ENCODE results near the gene RELL1.

DNA sequence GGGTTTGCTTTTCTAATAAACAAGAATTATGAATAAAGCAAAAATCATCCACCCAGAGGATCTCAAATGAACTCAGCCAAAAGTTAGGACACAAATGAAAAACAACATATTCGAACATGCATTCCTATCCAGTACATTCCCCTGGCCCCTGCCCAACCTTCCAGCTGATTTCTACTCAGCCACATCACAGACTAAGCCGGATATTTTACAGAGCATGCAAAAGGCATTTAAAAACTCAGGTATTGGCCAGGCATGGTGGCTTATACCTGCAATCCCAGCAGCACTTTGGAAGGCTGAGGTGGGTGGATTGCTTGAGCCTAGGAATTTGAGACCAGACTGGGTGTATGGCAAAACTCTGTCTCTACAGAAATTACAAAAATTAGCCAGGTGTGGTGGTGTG lies 54.6 kb downstream of the RELL1 start:
- TF ChIP-seq, protein P1, sequence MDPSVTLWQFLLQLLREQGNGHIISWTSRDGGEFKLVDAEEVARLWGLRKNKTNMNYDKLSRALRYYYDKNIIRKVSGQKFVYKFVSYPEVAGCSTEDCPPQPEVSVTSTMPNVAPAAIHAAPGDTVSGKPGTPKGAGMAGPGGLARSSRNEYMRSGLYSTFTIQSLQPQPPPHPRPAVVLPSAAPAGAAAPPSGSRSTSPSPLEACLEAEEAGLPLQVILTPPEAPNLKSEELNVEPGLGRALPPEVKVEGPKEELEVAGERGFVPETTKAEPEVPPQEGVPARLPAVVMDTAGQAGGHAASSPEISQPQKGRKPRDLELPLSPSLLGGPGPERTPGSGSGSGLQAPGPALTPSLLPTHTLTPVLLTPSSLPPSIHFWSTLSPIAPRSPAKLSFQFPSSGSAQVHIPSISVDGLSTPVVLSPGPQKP (IDR thresholded peaks at IDR 0.05; ENCODE audit: low read depth, low read length): no peak
- TF ChIP-seq SMC3 (IDR thresholded peaks at IDR 0.05; ENCODE audit: borderline replicate concordance, low read length) (no peak), MYB (IDR thresholded peaks at IDR 0.05; ENCODE audit: borderline replicate concordance, low read depth, low read length) (no peak), NFYB (IDR thresholded peaks at IDR 0.05; ENCODE audit: insufficient read depth, low read depth, low read length) (no peak), SIN3A (IDR thresholded peaks at IDR 0.05; ENCODE audit: low read depth, low read length) (no peak), RAD21 (IDR thresholded peaks at IDR 0.05; ENCODE audit: insufficient read depth, low read depth, low read length) (no peak), BMI1 (IDR thresholded peaks at IDR 0.05; ENCODE audit: borderline replicate concordance) (no peak), SP1 (IDR thresholded peaks at IDR 0.05; ENCODE audit: low read depth, low read length) (no peak), FOXM1 (IDR thresholded peaks at IDR 0.05; ENCODE audit: low read depth, low read length) (no peak), POLR2AphosphoS5 (IDR thresholded peaks at IDR 0.05; ENCODE audit: low read length) (no peak), MEF2A (IDR thresholded peaks at IDR 0.05; ENCODE audit: insufficient read depth, low read depth, low read length) (no peak)
- TF ChIP-seq, protein P2, sequence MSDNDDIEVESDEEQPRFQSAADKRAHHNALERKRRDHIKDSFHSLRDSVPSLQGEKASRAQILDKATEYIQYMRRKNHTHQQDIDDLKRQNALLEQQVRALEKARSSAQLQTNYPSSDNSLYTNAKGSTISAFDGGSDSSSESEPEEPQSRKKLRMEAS (IDR thresholded peaks at IDR 0.05; ENCODE audit: low read depth, low read length): no peak
- TF ChIP-seq, protein P3, sequence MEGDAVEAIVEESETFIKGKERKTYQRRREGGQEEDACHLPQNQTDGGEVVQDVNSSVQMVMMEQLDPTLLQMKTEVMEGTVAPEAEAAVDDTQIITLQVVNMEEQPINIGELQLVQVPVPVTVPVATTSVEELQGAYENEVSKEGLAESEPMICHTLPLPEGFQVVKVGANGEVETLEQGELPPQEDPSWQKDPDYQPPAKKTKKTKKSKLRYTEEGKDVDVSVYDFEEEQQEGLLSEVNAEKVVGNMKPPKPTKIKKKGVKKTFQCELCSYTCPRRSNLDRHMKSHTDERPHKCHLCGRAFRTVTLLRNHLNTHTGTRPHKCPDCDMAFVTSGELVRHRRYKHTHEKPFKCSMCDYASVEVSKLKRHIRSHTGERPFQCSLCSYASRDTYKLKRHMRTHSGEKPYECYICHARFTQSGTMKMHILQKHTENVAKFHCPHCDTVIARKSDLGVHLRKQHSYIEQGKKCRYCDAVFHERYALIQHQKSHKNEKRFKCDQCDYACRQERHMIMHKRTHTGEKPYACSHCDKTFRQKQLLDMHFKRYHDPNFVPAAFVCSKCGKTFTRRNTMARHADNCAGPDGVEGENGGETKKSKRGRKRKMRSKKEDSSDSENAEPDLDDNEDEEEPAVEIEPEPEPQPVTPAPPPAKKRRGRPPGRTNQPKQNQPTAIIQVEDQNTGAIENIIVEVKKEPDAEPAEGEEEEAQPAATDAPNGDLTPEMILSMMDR (IDR thresholded peaks at IDR 0.05 in 2 of 3, conservative IDR thresholded peaks at IDR 0.05 in 1 of 3; ENCODE audit: control insufficient read depth in 2 of 3, extremely low read depth in 1 of 3, insufficient read depth in 1 of 3, low read depth in 3 of 3, low read length in 3 of 3): no peak
